ENCODE data around the gene LEFTY2.

GRCh38 chr1:225981714-225982113 lies 40.7 kb upstream of the LEFTY2 start:
- TF ChIP-seq POLR2AphosphoS5 (IDR thresholded peaks at IDR 0.05) (no peak), CTCF (IDR thresholded peaks at IDR 0.05) (no peak), POLR2A (IDR thresholded peaks at IDR 0.05) (no peak)

All from prostate gland (tissue), 2 donors.